Bronchial epithelial cell (primary cell): ENCODE data around the gene UPF1. TPM values are rescaled to one million over a fixed set of nuclear protein-coding genes. Genes with fewer than 3 reads are reported as not detected.

Source experiments
- DNase-seq: peaks from one replicate; pipeline ENCODE4 v3.0.0-alpha.2; 2010; ENCODE audit warnings: low read depth
- FAIRE-seq: peaks from 2 replicates; lab custom pipeline; 2011; peaks lifted over from hg19 to GRCh38; lab: Jason Lieb, UNC
- H3K27me3 ChIP-seq: 2 replicates; pipeline ENCODE4 v1.5.1; 2011; ENCODE audit warnings: low read length; ENCODE audit not compliant: control insufficient read depth, insufficient read depth
- H3K36me3 ChIP-seq: 2 replicates; pipeline ENCODE4 v1.5.1; 2011; ENCODE audit warnings: low read length; ENCODE audit not compliant: control insufficient read depth, insufficient read depth
- H3K4me3 ChIP-seq: 2 replicates; pipeline ENCODE4 v1.5.1; 2011; ENCODE audit warnings: mild to moderate bottlenecking, low read depth, low read length, control low read depth
- CTCF ChIP-seq: IDR thresholded peaks from 2 replicates; pipeline ENCODE4 v1.5.1; 2011; ENCODE audit warnings: mild to moderate bottlenecking, moderate library complexity, low read length, control low read depth, inconsistent platforms; ENCODE audit not compliant: insufficient read depth, severe bottlenecking
- total RNA-seq: library from RNA; depleted of rRNA; stranded (reverse); fragments of >200 nt; gene quantifications from 2 replicates; pipeline ENCODE4 v1.2.1, GENCODE V29; 2014

The UPF1 gene
- total RNA-seq, 1 donor from 2014 or later: 82.9 TPM

- H3K4me3 ChIP-seq: no peak overlapping the region
- no peak for DNase-seq
- no peaks in the 10 kb centered on the region for H3K27me3 ChIP-seq
- FAIRE-seq: no peak
- H3K36me3 ChIP-seq: no peaks in the 10 kb centered on the region
- TF ChIP-seq CTCF: no peak
Observed at GRCh38 chr19:18802354-18802753, 29.4 kb upstream of the UPF1 start.

GRCh38 chr19:18803550-18804138 lies 28.1 kb upstream of the UPF1 start:
- DNase-seq (no peak), FAIRE-seq (no peak)
- no peak for TF ChIP-seq CTCF
- Histone ChIP-seq H3K36me3 (no peaks in the 10 kb centered on the region), H3K27me3 (no peaks in the 10 kb centered on the region), H3K4me3 (no peak overlapping the region)

- no peaks in the 10 kb centered on the region for H3K27me3 ChIP-seq
- H3K4me3 ChIP-seq: no peak overlapping the region
- FAIRE-seq (no peak), DNase-seq (no peak)
- no peak for TF ChIP-seq CTCF
- H3K36me3 ChIP-seq: no peaks in the 10 kb centered on the region
Observed at GRCh38 chr19:18804139-18804601, 27.6 kb upstream of the UPF1 start.

- Histone ChIP-seq H3K4me3 (no peak overlapping the region), H3K36me3 (no peaks in the 10 kb centered on the region), H3K27me3 (no peaks in the 10 kb centered on the region)
- DNase-seq (no peak), FAIRE-seq (no peak)
- TF ChIP-seq CTCF: no peak
Observed at GRCh38 chr19:18804643-18805042, 27.1 kb upstream of the UPF1 start.

GRCh38 chr19:18807861-18808331 lies 23.9 kb upstream of the UPF1 start:
- DNase-seq (no peak), FAIRE-seq (no peak)
- TF ChIP-seq CTCF: no peak
- Histone ChIP-seq H3K4me3 (no peak overlapping the region), H3K27me3 (no peaks in the 10 kb centered on the region), H3K36me3 (no peaks in the 10 kb centered on the region)
